Tibial artery (tissue), 4 donors: ENCODE results near the gene TOM1L2.

Experiments used
- DNase-seq, 2 donors: peaks; one replicate each; pipeline ENCODE4 v3.0.0-alpha.2; 2019
- H3K27ac ChIP-seq, 2 donors: fragments of 200-600 bp; sonication (generic) in 1 of 2; 1 replicate in 1 of 2; 2 replicates in 1 of 2; pipeline ENCODE4 v1.5.1; 2018 to 2019; ENCODE audit warnings: mild to moderate bottlenecking in 1 of 2
- H3K27me3 ChIP-seq, 2 donors: fragments of 200-600 bp; sonication (generic) in 1 of 2; one replicate each; pipeline versions ENCODE4 v1.5.1 to v1.6.0; 2016 to 2019
- H3K36me3 ChIP-seq, 3 donors: fragments of 200-600 bp; sonication (generic) in 2 of 3; one replicate each; pipeline ENCODE4 v1.5.1; 2016 to 2019; ENCODE audit warnings: mild to moderate bottlenecking in 2 of 3
- H3K4me1 ChIP-seq, 4 donors: fragments of 200-600 bp; sonication (generic) in 2 of 4; 1 replicate in 3 of 4; 2 replicates in 1 of 4; pipeline ENCODE4 v1.5.1; 2016 to 2019
- H3K4me3 ChIP-seq, 2 donors: fragments of 200-600 bp; sonication (generic) in 1 of 2; 1 replicate in 1 of 2; 2 replicates in 1 of 2; pipeline ENCODE4 v1.5.1; 2018 to 2019; ENCODE audit warnings: mild to moderate bottlenecking in 2 of 2
- H3K9me3 ChIP-seq, 3 donors: fragments of 200-600 bp; sonication (generic) in 1 of 3; one replicate each; pipeline ENCODE4 v1.5.1; 2016 to 2019
- intact Hi-C: fragments of 100-400 bp; cut with DNase I; formaldehyde crosslinking; loops from one replicate; pipeline ENCODE4 v1.15.0; 2023; ENCODE audit warnings: low total_unique reads
- TF ChIP-seq, protein P1 (sequence below), 2 experiments: fragments of 200-600 bp in 1 of 2; fragments of 450-650 bp in 1 of 2; IDR thresholded peaks; one replicate each; pipeline ENCODE4 v1.5.1; 2017 to 2019; ENCODE audit warnings: antibody characterized with exemption in 2 of 2, mild to moderate bottlenecking in 1 of 2, moderate library complexity in 1 of 2

TOM1L2 gene

DNA sequence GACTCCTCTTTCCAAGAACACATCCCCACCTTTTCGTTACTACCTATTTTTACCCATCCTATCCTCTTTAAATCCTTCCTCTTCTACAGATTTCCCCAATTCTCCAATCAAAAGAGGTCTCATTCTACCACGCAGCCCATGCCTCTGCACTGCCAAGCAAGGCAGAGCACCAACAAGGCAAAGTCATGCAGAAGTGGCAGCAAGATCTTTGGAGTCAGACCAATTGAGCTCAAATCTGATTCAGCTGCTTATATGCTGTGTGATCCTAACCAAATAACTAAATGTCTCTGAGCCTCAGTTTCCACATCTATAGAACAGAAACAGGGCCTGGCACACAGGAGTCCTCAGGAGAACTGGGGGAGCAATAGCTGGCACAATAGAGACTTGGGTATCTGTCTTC is 41.0 kb downstream of the TOM1L2 start:
- TF ChIP-seq, protein P1, sequence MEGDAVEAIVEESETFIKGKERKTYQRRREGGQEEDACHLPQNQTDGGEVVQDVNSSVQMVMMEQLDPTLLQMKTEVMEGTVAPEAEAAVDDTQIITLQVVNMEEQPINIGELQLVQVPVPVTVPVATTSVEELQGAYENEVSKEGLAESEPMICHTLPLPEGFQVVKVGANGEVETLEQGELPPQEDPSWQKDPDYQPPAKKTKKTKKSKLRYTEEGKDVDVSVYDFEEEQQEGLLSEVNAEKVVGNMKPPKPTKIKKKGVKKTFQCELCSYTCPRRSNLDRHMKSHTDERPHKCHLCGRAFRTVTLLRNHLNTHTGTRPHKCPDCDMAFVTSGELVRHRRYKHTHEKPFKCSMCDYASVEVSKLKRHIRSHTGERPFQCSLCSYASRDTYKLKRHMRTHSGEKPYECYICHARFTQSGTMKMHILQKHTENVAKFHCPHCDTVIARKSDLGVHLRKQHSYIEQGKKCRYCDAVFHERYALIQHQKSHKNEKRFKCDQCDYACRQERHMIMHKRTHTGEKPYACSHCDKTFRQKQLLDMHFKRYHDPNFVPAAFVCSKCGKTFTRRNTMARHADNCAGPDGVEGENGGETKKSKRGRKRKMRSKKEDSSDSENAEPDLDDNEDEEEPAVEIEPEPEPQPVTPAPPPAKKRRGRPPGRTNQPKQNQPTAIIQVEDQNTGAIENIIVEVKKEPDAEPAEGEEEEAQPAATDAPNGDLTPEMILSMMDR (IDR thresholded peaks at IDR 0.05) = no peak
- Histone ChIP-seq H3K4me1 (peaks cover 0 to 79% (median 51%) of the 10 kb centered on the region in 4 donors), H3K9me3 (no peaks in the 10 kb centered on the region), H3K4me3 (no peak overlapping the region), H3K27me3 (no peaks in the 10 kb centered on the region), H3K27ac (no peak overlapping the region), H3K36me3 (no peaks in the 10 kb centered on the region)
- intact Hi-C loops = no loop called here
- DNase-seq = no peak

DNA sequence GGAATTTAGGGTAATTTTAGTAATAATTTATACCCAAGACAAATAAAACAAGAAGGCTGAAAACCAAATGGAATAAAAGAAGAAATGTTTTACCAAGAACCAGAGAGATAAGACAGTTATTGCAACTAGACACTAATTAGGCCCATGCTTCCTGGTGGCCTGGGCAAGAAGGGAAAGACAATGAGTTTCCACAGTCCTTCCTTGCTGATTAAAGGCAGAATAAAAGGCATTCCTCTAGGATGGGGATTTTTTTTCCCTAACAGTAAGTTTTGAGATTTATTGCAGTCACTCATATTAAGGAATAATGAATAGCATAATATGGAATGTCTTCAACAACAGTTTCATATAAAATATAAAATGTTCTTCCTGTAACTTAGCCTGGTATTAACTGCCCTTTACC is 41.5 kb downstream of the TOM1L2 start:
- Histone ChIP-seq H3K27me3 (no peaks in the 10 kb centered on the region), H3K4me1 (peaks cover 0 to 78% (median 47%) of the 10 kb centered on the region in 4 donors), H3K4me3 (no peak overlapping the region), H3K27ac (peak overlapping the region in 1 of 2 donors; percentile 54), H3K36me3 (no peaks in the 10 kb centered on the region), H3K9me3 (no peaks in the 10 kb centered on the region)
- no peak for DNase-seq
- TF ChIP-seq, protein P1 (IDR thresholded peaks at IDR 0.05) = no peak
- intact Hi-C loops = no loop called here

GRCh38 chr17:17929655-17930380 is 42.4 kb downstream of the TOM1L2 start:
- Histone ChIP-seq H3K36me3 (no peaks in the 10 kb centered on the region), H3K27me3 (no peaks in the 10 kb centered on the region), H3K4me1 (peaks cover 0 to 70% (median 42%) of the 10 kb centered on the region in 4 donors), H3K9me3 (no peaks in the 10 kb centered on the region), H3K4me3 (no peak overlapping the region), H3K27ac (peak overlapping the region; percentile 12 to 54)
- intact Hi-C loops = no loop called here
- DNase-seq = no peak
- TF ChIP-seq, protein P1 (IDR thresholded peaks at IDR 0.05) = no peak

GRCh38 chr17:17928398-17929287 is 43.6 kb downstream of the TOM1L2 start:
- Histone ChIP-seq H3K36me3 (no peaks in the 10 kb centered on the region), H3K27ac (peak overlapping the region; percentile 17 to 54), H3K4me3 (no peak overlapping the region), H3K9me3 (no peaks in the 10 kb centered on the region), H3K27me3 (no peaks in the 10 kb centered on the region), H3K4me1 (peaks cover 0 to 66% (median 42%) of the 10 kb centered on the region in 4 donors)
- peak in 1 of 2 donors; percentile 71 for DNase-seq
- TF ChIP-seq, protein P1 (IDR thresholded peaks at IDR 0.05) = no peak
- intact Hi-C loops = no loop called here

DNA sequence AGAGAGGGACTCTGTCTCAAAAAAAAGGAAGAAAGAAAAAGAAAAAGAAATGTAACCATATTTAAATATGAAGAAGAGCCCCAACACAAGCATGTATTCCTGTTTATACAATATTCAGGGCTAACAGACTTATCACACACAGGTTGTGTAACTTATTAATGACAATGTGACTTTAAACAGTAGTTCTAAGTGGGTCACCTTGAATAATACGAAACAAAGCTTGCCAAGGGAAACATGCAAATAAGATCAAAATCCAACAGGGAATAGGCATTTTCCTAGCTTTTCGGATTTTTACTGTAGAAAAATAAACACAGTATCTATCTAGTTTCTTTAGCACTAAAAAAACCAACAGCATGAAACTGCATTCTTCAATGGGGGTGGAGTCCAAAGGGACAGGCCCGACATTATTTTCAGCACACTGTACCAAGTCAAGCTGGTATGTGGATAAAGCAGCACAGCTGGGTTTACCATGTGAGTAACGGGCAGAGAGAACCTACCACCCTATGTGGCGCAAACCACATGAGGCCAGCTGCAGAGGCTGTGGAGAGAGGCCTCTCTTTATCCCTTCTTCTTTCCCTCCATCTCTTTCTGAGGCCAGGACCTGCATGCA is 45.3 kb downstream of the TOM1L2 start:
- peak overlapping the region in 1 of 2 donors; percentile 17 for H3K27ac ChIP-seq
- no peaks in the 10 kb centered on the region for H3K9me3 ChIP-seq
- DNase-seq = no peak
- H3K4me1 ChIP-seq = peaks cover 0 to 71% (median 51%) of the 10 kb centered on the region in 4 donors
- H3K27me3 ChIP-seq = no peaks in the 10 kb centered on the region
- H3K36me3 ChIP-seq = no peaks in the 10 kb centered on the region
- intact Hi-C loops = no loop called here
- TF ChIP-seq, protein P1 (IDR thresholded peaks at IDR 0.05) = no peak
- no peak overlapping the region for H3K4me3 ChIP-seq
